HG03045 (cell line): ENCODE measurements around the gene MEGF6.
"Not testable (repeated sequence)": the region's sequence is repeated elsewhere in the genome, so short reads cannot be mapped to it uniquely, and the experiment has no call there.

Experiments
- ATAC-seq: cut with Tn5 transposase; IDR thresholded peaks from one replicate; pipeline ENCODE4 v1.9.1; 2021; ENCODE audit warnings: mild to moderate bottlenecking, moderate library complexity; ENCODE audit not compliant: unreplicated experiment

MEGF6 gene

DNA sequence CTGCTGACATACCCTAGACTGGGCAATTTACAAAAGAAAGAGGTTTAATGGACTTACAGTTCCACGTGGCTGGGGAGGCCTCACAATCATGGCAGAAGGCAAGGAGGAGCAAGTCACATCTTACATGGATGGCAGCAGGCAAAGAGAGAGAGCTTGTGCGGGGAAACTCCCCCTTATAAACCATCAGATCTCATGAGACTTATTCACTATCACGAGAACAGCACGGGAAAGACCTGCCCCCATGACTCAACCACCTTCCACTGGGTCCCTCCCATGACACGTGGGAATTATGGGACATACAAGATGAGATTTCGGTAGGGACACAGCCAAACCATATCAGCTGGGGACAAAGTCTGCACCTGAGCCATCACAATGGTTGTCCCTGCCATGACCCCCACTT, 35.8 kb downstream of the MEGF6 start:
- ATAC-seq, result not testable (repeated sequence)

DNA sequence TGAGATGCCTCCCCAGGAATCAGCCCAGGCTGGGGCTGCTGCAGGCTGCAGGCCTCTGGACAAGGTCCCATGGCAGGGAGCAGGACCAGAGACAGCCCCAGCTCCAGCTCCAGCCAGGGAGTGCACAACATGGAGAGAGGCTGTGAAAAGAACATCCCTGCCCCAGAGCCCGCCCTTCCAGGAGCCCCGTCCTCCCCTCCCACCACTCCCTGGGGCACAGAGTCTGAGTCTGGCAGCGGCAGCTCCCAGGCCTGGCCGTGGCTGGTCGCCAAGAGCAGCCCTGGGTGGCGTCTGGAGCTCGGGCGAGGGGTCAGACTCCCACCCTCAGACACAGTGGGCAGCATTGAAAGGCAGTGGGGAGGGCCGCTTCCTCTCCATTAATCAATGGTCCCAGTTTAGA, 37.8 kb downstream of the MEGF6 start:
- no peak for ATAC-seq

DNA sequence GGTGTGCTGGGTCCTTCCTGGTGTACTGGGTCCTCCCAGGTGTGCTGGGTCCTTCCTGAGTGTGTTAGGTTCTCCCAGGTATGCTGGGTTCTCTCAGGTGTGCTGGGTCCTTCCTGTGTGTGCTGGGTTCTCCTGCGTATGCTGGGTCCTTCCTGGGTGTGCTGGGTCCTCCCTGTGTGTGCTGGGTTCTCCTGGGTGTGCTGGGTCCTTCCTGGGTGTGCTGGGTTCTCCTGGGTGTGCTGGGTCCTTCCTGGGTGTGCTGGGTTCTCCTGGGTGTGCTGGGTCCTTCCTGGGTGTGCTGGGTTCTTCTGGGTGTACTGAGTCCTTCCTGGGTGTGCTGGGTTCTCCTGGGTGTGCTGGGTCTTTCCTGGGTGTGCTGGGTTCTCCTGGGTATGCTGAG, 38.7 kb downstream of the MEGF6 start:
- ATAC-seq, result not testable (repeated sequence)

DNA sequence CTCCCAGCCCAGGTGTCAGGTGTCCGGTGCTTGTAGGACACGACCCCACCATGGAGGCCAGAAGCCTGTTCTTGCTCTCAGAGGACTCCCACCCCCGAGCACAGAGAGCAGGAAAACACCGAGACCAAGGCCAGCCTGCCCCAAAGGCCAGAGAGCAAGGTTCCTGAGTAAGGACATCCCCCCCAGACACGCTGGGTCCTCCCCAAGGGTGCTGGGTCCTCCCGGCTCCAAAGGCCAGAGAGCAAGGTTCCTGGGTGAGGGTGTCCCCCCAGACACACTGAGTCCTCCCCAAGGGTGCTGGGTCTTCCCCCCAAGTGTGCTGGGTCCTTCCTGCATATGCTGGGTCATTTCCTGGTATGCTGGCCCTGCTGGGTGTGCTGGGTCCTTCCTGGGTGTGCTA, 40.0 kb downstream of the MEGF6 start:
- ATAC-seq, result no peak

DNA sequence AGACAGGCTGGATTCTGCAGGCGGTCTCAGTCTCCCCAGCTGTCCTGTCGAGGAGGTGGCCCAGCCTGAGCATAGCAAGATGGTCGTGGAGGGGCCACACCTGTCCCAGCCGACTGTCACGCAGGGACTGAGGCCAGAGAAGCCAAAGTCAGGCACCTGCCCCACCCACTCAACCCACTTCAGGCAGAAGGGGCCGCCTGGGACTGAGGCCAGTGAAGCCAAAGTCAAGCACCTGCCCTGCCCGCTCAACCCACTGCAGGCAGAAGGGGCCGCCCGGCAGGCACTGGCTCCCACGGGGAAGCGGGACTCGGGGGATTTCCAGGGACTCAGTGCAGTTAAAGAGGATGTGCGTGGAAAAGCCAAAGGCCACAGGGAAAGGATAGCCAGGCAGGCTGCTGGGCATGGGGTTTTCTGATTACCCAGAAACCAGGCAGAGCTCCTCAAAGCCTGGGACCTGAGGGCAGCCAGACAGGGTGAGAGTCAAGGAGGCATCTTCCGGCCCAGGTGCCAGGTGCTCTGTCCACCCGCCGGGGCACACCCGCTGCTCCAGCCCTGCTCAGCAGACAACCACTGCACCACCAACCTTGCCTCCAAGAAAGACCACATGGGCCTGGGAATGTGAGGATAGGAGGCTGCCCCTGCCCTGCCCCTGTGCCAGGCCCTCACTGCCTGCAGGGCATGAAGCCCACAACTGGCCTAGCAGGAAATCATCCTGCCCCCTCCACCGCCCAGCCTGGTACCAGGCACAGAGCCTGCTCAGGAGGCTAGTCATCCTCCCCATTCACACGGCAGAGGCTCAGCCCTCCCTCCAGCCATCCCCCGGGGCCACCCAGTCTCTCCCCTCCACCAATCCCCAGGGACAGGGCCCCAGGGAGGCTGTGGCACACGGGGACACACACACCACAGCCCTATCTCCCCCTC, 41.0 kb downstream of the MEGF6 start:
- ATAC-seq, result no peak

DNA sequence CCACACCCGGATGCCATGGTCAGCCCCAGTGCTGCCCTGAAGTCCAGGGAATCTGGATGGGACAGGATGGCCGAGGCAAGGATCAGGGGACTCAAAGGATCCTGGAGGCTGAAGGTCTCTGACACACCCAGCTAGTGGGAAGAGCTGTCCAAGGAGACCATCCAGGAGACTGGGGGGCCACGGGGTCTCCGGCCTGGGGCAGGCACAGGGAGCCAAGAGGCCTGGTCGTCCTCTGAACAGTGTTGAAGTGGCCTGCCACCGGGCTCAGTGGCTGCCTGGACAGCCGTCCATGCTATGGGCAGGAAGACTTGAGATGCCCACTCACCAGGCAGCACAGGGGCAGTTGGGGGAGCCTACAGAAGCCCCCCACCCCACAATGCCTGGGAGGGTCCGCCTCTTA, 41.9 kb downstream of the MEGF6 start:
- ATAC-seq, result no peak

DNA sequence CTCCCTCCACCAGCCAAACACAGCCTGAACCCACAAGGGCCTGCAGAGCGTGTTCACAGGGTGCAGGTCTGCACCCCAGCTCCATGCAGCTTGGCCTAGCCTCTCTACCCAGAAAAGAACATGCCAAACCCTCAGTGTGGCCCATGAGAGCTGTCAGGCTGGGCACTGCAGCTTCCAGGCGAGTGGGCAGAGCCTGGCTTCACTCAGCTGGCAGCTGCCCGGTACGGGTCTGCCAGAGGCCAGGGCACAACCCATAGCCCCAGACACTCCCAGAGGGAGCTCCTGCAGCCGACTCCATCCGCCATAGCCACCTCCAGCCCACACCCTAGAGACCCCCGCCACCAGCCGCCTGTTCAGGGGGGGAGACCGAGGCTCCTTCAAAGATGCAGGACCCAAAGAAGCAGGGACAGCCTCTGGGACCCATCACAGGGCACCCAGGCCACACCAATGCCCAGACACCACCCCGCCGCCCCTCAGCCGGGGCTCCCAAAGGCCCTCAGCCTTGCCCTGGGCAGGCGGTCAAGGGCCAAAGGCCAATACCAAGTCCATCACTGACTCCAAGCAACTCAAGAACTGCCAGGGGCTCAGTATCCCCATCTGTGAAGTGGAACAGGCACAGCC, 42.4 kb downstream of the MEGF6 start:
- ATAC-seq, result no peak

DNA sequence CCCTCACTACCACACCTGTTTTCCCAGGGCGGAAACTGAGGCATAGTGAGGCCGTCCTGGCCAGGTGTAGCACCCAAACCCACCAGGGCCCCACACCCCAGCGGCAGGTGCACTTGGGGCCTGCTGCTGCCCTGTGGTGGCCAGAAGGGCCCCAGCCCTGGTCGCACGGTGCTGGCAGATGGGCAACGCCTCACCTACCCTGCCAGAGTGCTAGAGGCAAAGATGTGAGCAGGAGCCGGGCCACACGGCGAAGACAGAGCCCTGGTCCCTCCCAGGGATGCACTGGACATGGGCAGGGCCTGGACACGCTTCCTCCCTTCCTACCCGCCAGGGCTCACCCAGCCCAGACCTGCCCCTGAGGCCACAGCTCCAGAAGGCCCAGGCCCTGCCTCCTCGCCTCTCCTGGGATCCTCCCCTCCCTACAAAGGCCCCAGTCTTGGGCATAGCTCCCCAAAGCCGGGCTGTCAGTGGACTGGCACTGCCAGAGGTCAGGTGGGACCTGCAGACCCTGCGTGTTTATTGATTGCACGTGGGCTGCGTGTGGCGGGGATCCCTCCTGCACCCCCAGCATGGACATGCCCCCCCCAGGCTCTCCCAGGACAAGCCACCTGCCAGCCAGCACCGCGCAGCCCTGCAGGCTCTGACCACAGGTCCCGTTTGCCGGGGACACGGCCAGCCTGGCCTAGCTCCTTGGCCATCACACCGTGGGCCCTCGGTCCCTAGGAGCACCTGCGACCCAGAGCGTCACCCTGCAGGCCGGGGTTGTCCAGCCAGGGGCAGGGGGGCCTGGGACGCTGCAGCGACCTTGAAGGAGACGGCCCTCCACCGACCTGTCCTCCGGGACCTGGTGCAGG, 44.1 kb downstream of the MEGF6 start:
- no peak for ATAC-seq

DNA sequence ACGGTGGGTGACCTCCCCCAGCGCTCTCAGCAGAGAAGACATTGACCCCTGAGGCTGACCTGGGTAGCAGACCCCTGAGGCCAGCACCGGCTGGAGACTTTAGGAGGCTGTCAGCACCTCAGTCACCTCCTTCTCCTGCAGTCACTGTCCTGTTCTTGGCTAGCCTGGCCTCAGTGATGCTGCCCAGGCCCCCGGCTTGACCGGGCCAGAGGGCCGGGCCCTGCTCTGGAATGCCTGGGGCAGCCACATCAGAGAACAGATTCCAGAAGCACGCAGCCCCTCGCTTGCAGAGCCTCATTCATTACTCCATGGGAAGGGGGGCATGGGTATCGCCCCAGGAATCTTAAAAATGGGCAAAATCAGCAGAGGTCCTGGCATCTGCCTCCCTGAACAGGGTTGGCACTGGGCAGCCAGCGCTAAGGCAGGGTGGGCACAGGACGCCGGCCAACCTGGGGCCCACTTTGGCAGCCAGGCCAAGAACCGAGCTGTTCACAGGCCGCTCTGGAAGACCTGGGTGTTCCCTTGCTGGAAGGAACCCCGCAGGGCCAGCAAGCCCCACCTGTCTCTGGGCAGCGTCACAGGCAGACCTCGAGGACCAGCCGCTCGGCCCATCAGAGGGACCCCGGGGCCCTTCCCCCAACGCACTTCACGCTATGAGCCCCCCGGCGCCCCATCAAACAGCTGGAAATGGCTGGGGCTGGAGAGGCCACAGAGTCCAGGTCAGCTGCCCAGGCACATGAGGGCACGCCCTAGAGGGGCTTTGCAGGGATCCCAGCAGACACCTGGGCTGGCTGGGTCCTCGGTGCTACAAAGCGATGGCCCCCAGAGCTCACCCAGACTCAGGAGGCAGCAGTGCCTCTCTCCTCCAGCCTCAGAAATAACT, 45.1 kb downstream of the MEGF6 start:
- no peak for ATAC-seq

DNA sequence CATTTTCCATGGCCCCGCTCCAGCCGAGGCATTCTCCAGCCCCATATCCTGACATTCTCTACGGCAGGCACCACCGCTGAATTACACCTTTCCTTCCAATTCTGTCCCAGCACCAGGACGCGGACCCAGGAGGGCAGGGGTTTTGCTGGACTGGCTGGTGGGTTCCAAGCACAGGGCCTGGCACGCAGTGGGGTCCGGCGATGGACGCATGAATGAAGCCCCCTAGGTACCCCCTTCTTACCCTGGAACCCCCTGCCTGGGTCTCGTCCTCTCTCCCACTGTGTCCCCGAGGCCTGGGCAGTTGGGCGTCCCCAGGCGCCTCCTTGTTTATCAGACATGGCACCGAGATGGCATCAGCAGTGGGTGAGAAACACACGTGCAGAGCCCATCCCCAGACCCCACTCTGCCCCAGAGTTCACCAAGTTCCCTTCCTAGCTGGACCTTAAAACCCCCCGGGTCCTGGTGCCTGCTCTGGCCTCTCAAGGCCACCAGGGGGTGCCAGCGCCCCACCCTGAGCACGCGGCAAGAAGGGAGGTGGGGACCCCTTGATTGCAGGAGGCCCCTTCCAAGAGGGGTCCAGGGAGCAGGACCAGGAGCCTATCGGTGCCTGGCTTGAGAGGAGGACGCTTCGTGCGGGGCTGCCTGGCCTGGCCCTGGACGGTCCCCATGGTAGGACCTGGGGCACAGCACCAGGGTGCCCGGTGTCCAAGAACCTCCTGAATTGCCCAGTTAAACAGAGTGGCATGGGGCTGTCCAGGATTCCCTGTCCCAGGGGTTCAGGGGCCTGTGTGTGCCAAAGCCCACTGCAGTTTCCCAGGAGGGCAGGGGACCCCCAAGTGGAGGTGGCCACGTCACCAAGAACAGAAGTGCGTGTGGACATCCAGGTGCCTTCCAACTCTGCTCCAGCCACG, 46.1 kb downstream of the MEGF6 start:
- ATAC-seq, result no peak

DNA sequence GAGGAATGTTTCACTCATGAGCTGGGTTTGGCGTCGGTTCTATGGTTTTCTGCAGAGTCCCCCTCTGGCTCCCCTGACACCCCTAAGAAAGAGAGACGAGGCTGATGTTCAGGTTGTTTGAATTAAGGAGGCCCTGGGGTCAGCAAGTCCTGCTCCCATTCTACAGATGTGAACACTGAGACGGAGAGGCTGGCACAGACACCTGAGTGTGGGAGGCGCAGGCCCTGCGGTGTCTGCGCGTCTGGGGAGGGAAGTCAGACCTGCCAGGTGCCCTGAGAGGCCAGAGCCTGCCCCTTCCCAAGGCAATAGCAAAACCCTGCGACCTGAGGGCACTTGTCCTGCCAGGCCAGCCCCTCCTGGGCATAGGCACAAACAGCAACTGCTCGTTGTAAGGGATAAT, 47.7 kb downstream of the MEGF6 start:
- no peak for ATAC-seq

DNA sequence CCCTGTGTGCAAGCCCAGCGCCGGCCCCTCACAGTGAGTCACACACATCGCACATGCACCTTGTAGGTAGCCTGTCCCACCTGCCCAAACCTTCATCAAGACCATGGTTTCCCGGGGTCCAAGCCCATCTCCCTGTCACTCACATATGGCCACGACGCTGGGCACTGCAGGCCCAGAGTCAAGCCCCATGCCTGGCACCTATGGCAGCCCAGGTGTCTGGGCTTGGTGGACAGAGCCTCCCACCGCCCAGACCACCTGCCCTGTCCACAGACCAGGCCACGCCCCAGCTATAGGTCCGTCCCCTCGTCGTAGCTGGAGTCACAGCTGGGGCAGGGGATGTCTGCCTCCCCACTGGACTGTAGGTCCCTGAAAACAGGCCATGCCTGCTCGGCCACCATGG, 48.2 kb downstream of the MEGF6 start:
- no peak for ATAC-seq

DNA sequence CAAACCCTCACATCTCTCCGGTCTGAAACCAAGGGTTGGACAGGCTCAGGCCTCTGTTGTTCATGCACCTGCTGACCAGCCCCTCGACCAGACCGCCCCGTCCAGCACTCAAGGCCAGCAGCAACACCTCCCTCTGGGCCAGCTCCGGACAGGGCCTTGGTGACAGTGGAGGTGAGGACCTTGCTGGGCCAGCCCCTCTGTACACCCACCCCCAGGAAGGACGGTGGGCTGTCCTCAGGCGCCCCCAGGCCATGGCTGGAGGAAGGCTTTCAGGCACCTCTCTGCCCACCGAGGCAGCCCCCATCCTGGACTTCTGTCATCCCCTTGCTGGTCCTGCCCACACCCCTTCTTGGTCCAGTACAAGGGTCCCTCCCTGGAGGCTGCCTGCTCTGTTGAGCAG, 48.6 kb downstream of the MEGF6 start:
- ATAC-seq, result no peak

DNA sequence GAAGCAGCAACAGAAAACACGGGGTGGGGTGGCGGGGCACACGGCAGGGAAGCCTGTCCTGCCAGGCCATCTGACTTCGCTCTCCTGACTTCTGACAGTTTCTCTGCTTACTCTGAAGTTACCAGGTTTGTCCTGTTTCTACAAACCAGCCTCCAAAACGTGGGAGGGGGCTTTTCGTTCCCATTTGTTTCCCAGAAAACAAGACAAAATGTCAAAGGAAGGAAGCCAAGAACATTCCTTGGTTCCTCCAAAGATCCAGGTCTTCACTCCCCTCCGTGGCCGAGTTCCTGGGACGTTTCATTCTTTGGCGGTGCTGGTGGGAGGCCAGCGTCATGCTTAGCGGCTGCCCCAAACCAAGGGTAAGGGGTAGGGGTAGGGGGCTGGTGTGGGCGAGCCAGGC, 49.6 kb downstream of the MEGF6 start:
- ATAC-seq, result no peak

DNA sequence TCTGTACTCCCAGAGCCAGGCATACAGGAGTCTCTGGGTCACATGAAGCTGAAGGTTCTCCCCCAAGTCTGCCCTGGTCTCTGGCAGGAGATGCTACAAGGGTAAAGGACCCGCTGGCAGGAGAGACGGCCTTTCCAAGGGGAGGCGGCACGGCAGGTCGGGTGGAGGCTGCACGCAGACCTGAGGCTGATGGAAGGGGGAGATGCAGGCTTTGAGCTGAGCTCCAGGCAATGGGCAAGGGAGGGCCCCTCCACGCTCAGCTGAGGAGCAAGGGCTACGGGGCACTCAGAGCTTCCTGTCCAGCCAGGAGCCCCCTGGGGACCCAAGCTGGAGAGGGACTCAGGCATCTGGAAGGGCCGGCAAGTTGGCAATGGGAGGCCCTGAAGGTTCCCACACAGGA, 50.3 kb downstream of the MEGF6 start:
- ATAC-seq, result no peak

DNA sequence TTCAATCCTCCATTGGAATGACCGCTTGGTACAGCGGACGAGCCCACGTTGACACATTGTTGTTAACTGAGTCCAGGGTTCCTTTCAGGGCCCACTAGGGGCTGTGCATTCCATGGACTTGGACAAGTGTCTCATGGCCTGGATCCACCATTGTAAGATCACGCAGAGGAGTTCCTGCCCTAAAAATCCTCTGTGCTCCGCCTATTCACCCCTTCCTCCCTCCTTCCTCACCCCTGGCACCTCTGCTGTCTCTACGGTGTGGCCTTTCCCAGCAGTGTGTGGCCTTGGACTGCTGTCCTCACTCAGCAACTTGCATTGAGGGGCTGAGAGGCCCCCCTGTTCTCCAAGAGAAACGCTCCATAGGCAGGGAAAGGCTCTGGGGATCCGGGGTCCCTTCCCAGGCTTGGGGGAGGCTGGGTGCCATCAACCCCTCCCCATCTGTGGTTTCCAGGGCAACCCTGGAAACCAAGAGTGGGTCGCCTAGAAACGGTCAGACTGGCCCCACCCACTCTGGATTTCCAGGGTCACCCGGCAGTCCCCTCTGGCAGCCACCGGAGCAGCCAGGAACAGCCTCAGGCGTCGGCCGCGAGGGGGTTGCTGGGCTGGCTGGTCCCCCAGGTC, 50.9 kb downstream of the MEGF6 start:
- no peak for ATAC-seq

DNA sequence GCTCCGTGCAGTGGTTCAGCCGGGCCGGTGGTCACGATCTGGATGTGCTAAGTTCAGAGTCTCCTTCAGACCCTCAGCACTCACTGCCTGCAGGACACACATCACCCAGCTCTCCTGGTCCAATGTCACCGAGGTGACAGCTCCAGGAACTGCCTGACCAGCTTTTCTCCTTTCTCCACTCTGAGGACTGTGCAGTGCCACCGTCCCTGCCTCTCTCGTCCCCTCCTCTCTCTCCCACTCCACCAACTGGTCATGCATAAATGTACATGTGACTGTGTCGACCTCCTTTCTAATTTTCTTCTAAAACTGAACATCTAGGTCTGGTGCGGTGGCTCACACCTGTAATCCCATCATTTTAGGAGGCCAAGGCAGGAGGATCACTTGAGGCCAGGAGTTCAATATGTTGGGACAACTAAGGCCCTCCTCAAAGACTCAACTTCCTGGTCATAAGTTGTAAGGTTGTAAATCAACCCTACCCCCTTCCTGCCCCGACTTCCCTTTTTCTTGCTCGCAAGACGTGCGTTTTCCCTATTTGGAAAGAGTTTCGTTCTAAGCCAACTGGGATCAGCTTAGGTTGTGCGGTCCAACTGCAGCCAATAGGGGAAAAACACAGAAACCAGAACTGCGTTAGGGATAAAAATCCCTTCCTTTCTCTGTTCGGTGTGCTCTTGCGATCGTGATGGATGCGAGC, 53.1 kb downstream of the MEGF6 start:
- no peak for ATAC-seq

DNA sequence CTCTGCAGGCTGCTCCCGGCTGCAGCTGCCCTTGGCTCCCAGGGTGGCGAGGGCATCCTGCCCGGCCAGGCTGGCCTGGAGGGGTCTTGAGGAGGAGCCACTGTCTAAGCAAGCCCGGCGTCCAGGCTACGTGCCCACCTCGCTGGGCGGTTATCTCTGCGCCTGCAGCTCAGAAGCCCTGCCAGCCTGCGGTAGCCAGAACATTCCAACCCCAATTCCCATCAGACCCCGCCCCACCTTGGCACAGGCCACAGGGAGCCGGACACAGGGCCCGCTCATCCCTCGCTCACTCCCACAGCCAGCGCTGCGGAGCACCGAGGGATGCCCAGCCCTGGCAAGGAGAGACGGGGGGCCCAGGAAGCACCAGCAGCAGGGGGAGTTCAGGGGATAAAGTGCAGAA, 53.9 kb downstream of the MEGF6 start:
- no peak for ATAC-seq

DNA sequence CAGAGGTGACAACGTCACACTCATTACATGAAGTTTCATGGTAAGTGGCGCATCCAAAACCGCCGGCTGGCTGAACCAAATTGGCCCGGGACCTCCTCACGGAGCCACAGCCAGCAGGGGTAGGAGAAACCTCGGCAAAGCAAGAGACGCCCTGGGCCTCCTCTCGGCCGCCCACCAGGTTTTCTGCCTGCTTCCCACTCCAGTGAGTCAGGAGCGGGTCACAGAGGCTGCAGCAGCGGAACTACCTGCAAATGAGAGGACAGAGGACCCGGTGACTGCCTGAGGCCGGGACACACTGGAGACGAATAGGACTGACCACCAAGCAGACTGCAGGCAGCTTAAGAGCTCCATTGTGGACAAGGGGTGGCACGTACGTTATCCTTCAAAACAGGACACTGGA, 55.0 kb downstream of the MEGF6 start:
- no peak for ATAC-seq
